ENCODE data around the gene HDX. TPM values are rescaled to one million over a fixed set of nuclear protein-coding genes. Genes with fewer than 3 reads are reported as not detected.
"Not testable (repeated sequence)": the region's sequence is repeated elsewhere in the genome, so short reads cannot be mapped to it uniquely, and the experiment has no call there.

Gene HDX, protein sequence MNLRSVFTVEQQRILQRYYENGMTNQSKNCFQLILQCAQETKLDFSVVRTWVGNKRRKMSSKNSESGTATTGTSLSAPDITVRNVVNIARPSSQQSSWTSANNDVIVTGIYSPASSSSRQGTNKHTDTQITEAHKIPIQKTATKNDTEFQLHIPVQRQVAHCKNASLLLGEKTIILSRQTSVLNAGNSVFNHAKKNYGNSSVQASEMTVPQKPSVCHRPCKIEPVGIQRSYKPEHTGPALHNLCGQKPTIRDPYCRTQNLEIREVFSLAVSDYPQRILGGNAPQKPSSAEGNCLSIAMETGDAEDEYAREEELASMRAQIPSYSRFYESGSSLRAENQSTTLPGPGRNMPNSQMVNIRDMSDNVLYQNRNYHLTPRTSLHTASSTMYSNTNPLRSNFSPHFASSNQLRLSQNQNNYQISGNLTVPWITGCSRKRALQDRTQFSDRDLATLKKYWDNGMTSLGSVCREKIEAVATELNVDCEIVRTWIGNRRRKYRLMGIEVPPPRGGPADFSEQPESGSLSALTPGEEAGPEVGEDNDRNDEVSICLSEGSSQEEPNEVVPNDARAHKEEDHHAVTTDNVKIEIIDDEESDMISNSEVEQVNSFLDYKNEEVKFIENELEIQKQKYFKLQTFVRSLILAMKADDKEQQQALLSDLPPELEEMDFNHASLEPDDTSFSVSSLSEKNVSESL
- total RNA-seq, result 1.9 and 2.7 TPM in 2 replicates

DNA sequence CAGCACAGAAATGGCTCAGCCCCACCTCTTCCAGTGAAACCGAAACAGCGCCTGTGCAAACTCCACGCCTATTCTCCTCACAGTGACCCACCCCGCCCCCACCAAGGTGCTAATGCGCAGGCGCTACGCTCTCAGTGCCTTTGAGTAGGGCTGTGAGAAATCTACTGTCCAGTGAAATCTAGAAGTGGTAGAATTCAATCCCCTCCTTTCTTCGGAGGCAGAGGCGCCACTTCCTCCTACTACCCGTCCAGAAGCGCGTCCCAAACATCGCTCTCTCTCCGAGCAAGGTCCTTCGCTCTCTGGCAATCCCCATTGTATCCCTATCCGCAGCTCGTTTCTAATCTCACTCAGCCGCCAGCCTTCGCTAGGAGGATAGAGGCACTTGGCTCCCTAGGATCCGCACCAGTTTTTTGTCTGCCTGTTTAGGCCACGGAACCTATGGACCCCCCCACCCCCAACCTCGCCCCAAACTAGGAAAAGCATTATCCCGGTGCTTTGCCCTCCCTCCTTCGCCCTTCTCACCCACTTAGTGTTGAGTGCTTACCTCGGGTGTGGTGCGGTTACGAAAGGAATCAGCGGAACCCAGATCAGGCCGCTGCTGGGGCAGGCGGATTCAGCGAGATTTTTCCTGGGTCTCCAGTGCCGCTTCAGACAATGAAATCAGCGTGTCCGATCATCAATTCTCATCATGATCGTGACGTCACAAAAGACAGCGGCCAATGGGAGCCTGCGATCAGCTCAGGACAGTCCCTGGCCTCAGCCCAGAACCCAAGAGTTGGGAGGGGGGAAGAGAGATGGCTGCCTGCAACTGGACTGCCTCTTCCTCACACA, at the start of gene HDX:
HDX (minus strand) TSS at position 656 of the 831 bp plus-strand sequence. CDS start 27,056 bp downstream, outside the sequence.
- peak within 1 kb of the TSS; percentile 93 for H3K27ac Mint-ChIP-seq
- no peaks in the 10 kb centered on the region for H3K36me3 Mint-ChIP-seq (ENCODE audit: low read depth)
- H3K9me3 Mint-ChIP-seq, result no peaks in the 10 kb centered on the region
- H3K4me1 Mint-ChIP-seq (ENCODE audit: low read depth), result peaks cover 4% of the 10 kb centered on the region
- peak within 1 kb of the TSS; percentile 91 for H3K4me3 Mint-ChIP-seq
- intact Hi-C loops (cut with micrococcal nuclease), result no loop called here
- H3K27me3 Mint-ChIP-seq (ENCODE audit: insufficient read depth), result no peaks in the 10 kb centered on the region
- DNase-seq (ENCODE audit: low spot score), result peak; percentile 71

DNA sequence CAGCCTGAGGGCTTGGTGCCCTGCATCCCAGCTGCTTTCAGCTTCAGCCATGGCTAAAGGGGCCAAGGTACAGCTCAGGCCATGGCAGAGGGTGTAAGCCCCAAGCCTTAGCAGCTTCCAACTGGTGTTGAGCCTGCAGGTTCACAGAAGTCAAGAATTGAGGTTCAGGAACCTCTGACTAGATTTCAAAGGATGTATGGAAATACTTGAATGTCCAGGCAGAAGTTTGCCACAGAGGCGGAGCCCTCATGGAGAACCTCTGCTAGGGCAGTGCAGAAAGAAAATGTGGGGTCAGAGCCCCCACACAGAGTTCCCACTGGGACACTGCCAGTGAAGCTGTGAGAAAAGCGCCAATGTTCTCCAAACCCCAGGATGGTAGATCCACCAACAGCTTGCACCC, 39.1 kb upstream of the HDX start:
- not testable (repeated sequence) for H3K4me1 Mint-ChIP-seq (ENCODE audit: low read depth); H3K4me3 Mint-ChIP-seq
- peaks cover 22% of the 10 kb centered on the region for H3K9me3 Mint-ChIP-seq

DNA sequence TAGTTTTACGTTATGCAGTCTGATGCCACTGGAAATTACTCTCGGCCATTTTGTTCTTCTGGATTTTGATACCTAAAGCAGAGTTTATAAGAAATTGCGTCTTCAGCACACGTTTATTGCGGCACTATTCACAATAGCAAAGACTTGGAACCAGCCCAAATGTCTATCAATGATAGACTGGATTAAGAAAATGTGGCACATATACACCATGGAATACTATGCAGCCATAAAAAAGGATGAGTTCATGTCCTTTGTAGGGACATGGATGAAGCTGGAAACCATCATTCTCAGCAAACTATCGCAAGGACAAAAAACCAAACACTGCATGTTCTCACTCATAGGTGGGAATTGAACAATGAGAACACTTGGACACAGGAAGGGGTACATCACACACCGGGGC, 35.4 kb upstream of the HDX start:
- peaks cover 19% of the 10 kb centered on the region for H3K9me3 Mint-ChIP-seq
- intact Hi-C loops (cut with micrococcal nuclease); DNase-seq (ENCODE audit: low spot score); H3K36me3 Mint-ChIP-seq (ENCODE audit: low read depth); H3K27ac Mint-ChIP-seq; H3K4me3 Mint-ChIP-seq; H3K27me3 Mint-ChIP-seq (ENCODE audit: insufficient read depth); H3K4me1 Mint-ChIP-seq (ENCODE audit: low read depth): not testable (repeated sequence)

More for the DNA sequence above, 39.1 kb upstream of the HDX start:
- H3K36me3 Mint-ChIP-seq (ENCODE audit: low read depth); H3K27me3 Mint-ChIP-seq (ENCODE audit: insufficient read depth); H3K27ac Mint-ChIP-seq; DNase-seq (ENCODE audit: low spot score); intact Hi-C loops (cut with micrococcal nuclease): not testable (repeated sequence)

DNA sequence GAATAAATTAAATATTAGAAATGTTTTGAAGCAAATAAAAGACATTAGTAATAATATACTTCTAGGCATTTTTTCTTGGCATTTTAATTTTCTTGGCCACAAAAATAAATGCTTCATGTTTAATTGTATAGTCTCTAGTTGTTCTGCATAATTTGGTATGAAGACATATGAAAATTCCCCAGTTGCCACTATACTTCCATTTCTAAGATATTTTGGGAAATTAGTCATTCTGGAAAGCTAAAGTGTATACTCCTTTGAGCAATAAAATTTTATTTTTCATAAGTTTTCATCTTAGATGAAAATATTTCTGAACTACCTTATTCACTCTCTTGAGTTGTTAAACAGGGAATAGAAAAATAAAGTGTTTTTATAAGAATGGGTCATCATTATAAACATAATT, 13.8 kb downstream of the HDX start:
- no peak for DNase-seq (ENCODE audit: low spot score)
- Mint-ChIP-seq H3K4me3 (no peak overlapping the region), H3K27me3 (ENCODE audit: insufficient read depth) (no peaks in the 10 kb centered on the region), H3K4me1 (ENCODE audit: low read depth) (no peaks in the 10 kb centered on the region), H3K36me3 (ENCODE audit: low read depth) (peaks cover 6% of the 10 kb centered on the region), H3K27ac (no peak overlapping the region), H3K9me3 (no peaks in the 10 kb centered on the region)
- intact Hi-C loops (cut with micrococcal nuclease), result no loop called here

DNA sequence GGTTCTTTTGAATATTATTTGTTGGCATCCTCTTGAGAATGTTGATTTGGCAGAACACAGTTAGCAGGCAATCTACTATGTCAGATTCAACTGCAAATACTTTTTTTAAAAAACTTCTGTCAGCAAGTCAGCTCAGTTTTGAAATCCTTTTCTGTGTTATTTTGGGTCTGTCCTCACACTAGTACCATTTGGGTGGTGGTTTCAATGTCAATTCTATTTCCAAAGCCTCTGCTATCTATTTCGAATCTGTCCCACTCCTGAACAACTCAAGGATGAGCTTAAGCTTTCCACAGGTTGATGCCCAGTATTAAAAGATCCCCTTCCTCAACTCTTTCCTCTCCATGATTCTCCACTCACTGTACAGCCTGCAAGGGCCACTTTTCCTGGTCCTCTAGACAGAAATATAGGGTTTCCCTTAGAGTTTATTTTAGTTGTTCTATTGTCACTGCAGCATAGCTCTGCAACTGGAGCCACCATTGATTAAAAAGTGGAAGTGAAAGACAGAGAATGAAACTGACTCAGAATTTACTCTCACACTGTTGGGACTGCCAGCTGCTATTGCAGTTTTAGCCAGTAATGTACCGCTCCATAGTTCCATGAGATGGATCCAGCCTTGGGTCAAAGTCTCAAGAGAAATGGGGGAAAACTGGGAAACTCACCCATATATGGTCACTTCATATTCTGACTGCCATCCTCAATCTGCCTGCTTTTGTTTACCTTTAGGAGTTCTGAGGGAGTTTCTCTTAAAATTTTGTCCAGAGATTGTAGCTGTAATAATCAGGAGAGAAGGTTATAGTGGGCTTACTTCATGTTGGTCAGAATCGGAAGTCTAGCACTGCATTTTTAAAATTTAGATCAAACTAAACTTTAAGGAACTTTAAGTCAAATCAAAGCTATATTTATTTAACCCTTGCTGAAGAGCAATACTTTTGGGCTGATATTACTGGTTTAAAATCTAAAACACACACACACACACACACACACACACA, 14.6 kb downstream of the HDX start:
- H3K4me1 Mint-ChIP-seq (ENCODE audit: low read depth), result no peaks in the 10 kb centered on the region
- no peak for DNase-seq (ENCODE audit: low spot score)
- peaks cover 7% of the 10 kb centered on the region for H3K36me3 Mint-ChIP-seq (ENCODE audit: low read depth)
- no peak overlapping the region for H3K4me3 Mint-ChIP-seq
- intact Hi-C loops (cut with micrococcal nuclease), result no loop called here
- H3K27me3 Mint-ChIP-seq (ENCODE audit: insufficient read depth), result no peaks in the 10 kb centered on the region
- H3K27ac Mint-ChIP-seq, result no peak overlapping the region
- H3K9me3 Mint-ChIP-seq, result no peaks in the 10 kb centered on the region

DNA sequence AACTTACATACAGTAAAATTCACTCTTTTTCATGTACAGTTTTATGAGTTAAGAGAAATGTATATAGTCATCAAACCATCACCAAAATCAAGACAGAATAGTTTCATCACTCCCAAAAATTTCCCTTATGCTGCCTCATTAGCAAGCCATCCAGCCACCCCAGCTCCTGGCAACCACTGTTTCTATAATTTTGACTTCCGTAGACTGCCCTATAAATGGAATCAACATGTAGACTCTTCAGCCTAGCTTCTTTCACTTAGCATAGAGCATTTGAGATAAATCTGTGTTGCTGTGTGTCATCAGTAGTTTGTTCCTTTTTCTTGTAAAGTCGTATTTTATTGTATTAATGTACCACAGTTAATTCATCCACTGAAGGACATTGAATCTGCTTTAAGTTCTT, 23.2 kb downstream of the HDX start:
- no peak overlapping the region for H3K4me3 Mint-ChIP-seq
- H3K4me1 Mint-ChIP-seq (ENCODE audit: low read depth), result no peaks in the 10 kb centered on the region
- no peaks in the 10 kb centered on the region for H3K27me3 Mint-ChIP-seq (ENCODE audit: insufficient read depth)
- H3K36me3 Mint-ChIP-seq (ENCODE audit: low read depth), result peaks cover 7% of the 10 kb centered on the region
- H3K9me3 Mint-ChIP-seq, result peaks cover 7% of the 10 kb centered on the region
- intact Hi-C loops (cut with micrococcal nuclease), result no loop called here
- no peak for DNase-seq (ENCODE audit: low spot score)
- H3K27ac Mint-ChIP-seq, result no peak overlapping the region

DNA sequence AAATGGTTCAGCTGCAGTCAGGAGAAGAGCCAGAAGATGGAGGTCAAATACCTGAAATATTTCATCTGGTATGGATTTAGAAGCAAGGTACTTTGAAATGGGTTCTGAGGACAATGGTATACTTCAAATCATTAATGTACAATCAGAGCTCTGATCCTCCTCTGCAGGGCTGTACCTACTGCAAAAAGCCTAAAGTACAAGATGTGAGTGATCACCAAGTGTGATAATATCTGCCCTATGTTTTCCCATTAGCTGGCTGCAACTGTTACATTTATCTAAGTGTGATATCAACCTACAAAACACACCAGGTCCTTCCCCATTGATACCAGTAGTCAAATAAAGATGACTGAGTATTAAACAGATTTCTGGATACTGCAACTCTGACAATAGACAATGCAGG, 25.1 kb downstream of the HDX start:
- H3K4me1 Mint-ChIP-seq (ENCODE audit: low read depth), result no peaks in the 10 kb centered on the region

DNA sequence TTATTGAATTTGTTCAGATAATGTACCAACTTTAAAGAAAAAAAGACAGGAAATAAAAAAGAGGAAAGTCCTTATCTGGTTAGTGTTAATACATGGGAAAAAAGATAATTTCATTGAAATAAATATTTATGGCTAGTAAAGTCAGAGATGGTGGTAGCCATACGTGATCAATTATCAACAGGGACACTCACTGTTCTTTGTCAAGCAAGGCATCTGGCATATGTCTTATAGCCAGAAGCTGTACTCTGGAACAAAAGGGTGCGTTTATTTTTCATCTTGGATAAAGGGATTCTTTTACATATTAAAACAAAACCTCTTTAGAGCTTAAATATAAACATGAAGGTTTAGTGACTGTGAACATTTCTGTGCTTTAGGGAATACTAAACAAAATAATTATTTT, 26.7 kb downstream of the HDX start:
- H3K27me3 Mint-ChIP-seq (ENCODE audit: insufficient read depth), result no peaks in the 10 kb centered on the region
- no peak overlapping the region for H3K27ac Mint-ChIP-seq
- no peaks in the 10 kb centered on the region for H3K36me3 Mint-ChIP-seq (ENCODE audit: low read depth)
- DNase-seq (ENCODE audit: low spot score), result no peak
- intact Hi-C loops (cut with micrococcal nuclease), result no loop called here
- H3K4me3 Mint-ChIP-seq, result no peak overlapping the region
- no peaks in the 10 kb centered on the region for H3K9me3 Mint-ChIP-seq
- no peaks in the 10 kb centered on the region for H3K4me1 Mint-ChIP-seq (ENCODE audit: low read depth)

More for the DNA sequence above, 25.1 kb downstream of the HDX start:
- intact Hi-C loops (cut with micrococcal nuclease), result no loop called here
- Mint-ChIP-seq H3K4me3 (no peak overlapping the region), H3K27me3 (ENCODE audit: insufficient read depth) (no peaks in the 10 kb centered on the region), H3K36me3 (ENCODE audit: low read depth) (no peaks in the 10 kb centered on the region), H3K27ac (no peak overlapping the region), H3K9me3 (peaks cover 5% of the 10 kb centered on the region)
- DNase-seq (ENCODE audit: low spot score), result no peak

DNA sequence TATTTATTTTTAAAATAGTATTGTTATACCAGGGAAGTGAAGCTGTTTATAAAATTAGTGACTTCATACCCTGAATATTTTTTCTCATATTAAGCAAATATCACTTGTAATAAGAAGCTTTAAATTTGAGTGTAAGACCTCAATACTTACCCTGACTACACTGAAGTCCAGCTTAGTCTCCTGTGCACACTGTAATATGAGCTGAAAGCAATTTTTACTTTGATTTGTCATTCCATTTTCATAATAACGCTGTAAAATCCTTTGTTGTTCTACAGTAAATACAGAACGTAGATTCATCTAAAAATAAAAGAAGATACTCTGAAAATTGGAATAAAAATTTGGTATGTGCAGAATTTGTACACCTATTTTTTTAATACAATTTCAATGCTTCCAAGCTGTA, 27.2 kb downstream of the HDX start:
- Mint-ChIP-seq H3K27me3 (ENCODE audit: insufficient read depth) (no peaks in the 10 kb centered on the region), H3K36me3 (ENCODE audit: low read depth) (no peaks in the 10 kb centered on the region), H3K27ac (no peak overlapping the region), H3K4me3 (no peak overlapping the region), H3K4me1 (ENCODE audit: low read depth) (no peaks in the 10 kb centered on the region), H3K9me3 (no peaks in the 10 kb centered on the region)
- DNase-seq (ENCODE audit: low spot score), result no peak
- intact Hi-C loops (cut with micrococcal nuclease), result no loop called here

DNA sequence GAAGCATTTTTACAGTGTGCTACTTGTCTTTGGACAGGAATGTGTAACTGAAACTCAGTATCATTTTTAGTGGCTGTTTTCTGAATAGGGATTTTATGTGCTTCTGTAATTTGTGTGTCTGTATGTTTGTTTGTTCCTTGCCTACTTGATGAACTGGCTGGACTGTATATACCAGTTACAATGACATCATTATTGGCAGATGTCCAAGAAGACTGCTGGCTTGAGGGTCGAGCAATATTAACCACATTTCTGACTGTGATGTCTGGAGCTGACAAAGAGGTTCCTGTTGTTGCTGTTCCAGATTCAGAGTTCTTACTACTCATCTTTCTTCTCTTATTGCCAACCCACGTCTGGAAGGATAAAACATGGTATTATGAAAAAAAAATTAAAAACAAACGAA, 33.0 kb downstream of the HDX start:
- intact Hi-C loops (cut with micrococcal nuclease), result no loop called here
- DNase-seq (ENCODE audit: low spot score), result no peak
- H3K4me3 Mint-ChIP-seq, result no peak overlapping the region
- H3K36me3 Mint-ChIP-seq (ENCODE audit: low read depth), result peaks cover 4% of the 10 kb centered on the region
- no peaks in the 10 kb centered on the region for H3K9me3 Mint-ChIP-seq
- H3K4me1 Mint-ChIP-seq (ENCODE audit: low read depth), result no peaks in the 10 kb centered on the region
- H3K27me3 Mint-ChIP-seq (ENCODE audit: insufficient read depth), result no peaks in the 10 kb centered on the region
- H3K27ac Mint-ChIP-seq, result no peak overlapping the region

DNA sequence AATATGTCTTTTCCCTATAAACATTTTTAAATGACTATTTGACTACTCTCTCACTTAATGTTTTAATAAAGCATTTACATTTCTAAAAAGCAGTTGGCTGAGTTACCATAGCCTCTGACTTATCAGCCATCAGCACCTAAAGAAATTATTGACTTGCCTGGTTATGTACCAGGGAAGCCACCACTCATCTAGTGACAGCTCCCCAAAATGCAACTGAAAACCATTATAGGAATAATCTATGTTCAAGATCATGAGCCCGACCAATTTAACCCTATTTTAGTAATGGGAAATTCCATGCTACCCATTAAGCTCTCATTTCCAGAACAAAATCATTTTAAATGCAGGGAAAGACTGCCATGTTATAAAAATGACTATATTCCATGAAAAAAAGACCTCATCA, 34.4 kb downstream of the HDX start:
- Mint-ChIP-seq H3K4me1 (ENCODE audit: low read depth) (no peaks in the 10 kb centered on the region), H3K9me3 (no peaks in the 10 kb centered on the region)
- intact Hi-C loops (cut with micrococcal nuclease), result no loop called here

More for the DNA sequence above, 34.4 kb downstream of the HDX start:
- Mint-ChIP-seq H3K27ac (no peak overlapping the region), H3K36me3 (ENCODE audit: low read depth) (peaks cover 4% of the 10 kb centered on the region), H3K4me3 (no peak overlapping the region), H3K27me3 (ENCODE audit: insufficient read depth) (no peaks in the 10 kb centered on the region)
- no peak for DNase-seq (ENCODE audit: low spot score)
